K562 (cell line): ENCODE results near the gene FOSL2. TPM values are rescaled to one million over a fixed set of nuclear protein-coding genes. Genes with fewer than 3 reads are reported as not detected.

ENCODE experiments used
- ATAC-seq: fragments of 200-7000 bp; cut with Tn5 transposase; 3 replicates; pipeline ENCODE4 v1.9.1; 2020; ENCODE audit warnings: moderate library complexity
- BruUV-seq: library from RNA; stranded (reverse); fragments of 400-500 nt; replicated peaks from 2 replicates; lab custom pipeline; 2021; lab: Mats Ljungman, UMichigan
- CTCF ChIA-PET: fragments of 300-600 bp; formaldehyde crosslinking; extraction: SDS; loops from one replicate; lab custom pipeline; 2021; ENCODE audit warnings: low intra/inter-chr PET ratio; lab: Yijun Ruan, JAX
- POLR2A ChIA-PET: fragments of 300-600, 350-650 bp; sonication (Branson Sonifier 250); formaldehyde crosslinking; extraction: SDS; loops from one replicate; lab custom pipeline; 2021; ENCODE audit warnings: antibody characterized with exemption, inconsistent platforms; lab: Yijun Ruan, JAX
- DNase-seq, 4 experiments: peaks; one replicate each; pipeline versions ENCODE4 v3.0.0 to v3.0.0-alpha.2; 2011 to 2018; ENCODE audit warnings: low spot score in 3 of 4, mixed read lengths in 3 of 4; ENCODE audit errors: extremely low read depth in 1 of 4
- FAIRE-seq: peaks from 2 replicates; lab custom pipeline; 2011; peaks lifted over from hg19 to GRCh38; lab: Jason Lieb, UNC
- H2AFZ ChIP-seq: 2 replicates; pipeline ENCODE4 v1.6.0; 2011; ENCODE audit warnings: low read depth, low read length, control low read depth, inconsistent platforms
- H3K27ac ChIP-seq: fragments of 200-600 bp; 3 replicates; pipeline ENCODE4 v1.8.0; 2011; ENCODE audit warnings: low read depth, mild to moderate bottlenecking, control low read depth, inconsistent platforms, low read length, moderate library complexity, mixed read lengths; ENCODE audit errors: extremely low read depth
- H3K27me3 ChIP-seq, 2 experiments: fragments of 300-600 bp in 1 of 2; 2 replicates in 1 of 2; 3 replicates in 1 of 2; pipeline versions ENCODE4 v1.6.0 to v1.8.0; 2011; ENCODE audit warnings: inconsistent platforms in 2 of 2, low read length in 2 of 2, mild to moderate bottlenecking in 1 of 2, mixed read lengths in 1 of 2, moderate library complexity in 1 of 2; ENCODE audit not compliant: control insufficient read depth in 2 of 2, insufficient read depth in 2 of 2
- H3K36me3 ChIP-seq: fragments of 300-600 bp; 3 replicates; pipeline ENCODE4 v1.8.0; 2011; ENCODE audit warnings: mild to moderate bottlenecking, low read length, inconsistent platforms; ENCODE audit not compliant: control insufficient read depth, insufficient read depth
- H3K4me1 ChIP-seq, 2 experiments: fragments of 200-600 bp in 1 of 2; replicated peaks in 1 of 2; 2 replicates in 1 of 2; 3 replicates in 1 of 2; pipeline versions ENCODE4 v1.5.1 to v1.8.0; 2011; ENCODE audit warnings: inconsistent platforms in 2 of 2, low read length in 2 of 2, mild to moderate bottlenecking in 1 of 2, mixed read lengths in 1 of 2, moderate library complexity in 1 of 2; ENCODE audit not compliant: control insufficient read depth in 2 of 2, insufficient read depth in 2 of 2
- H3K4me2 ChIP-seq: 2 replicates; pipeline ENCODE4 v1.6.1; 2011; ENCODE audit warnings: low read length, control low read depth, inconsistent platforms, mixed read lengths; ENCODE audit not compliant: insufficient read depth
- H3K4me3 ChIP-seq: fragments of 200-600 bp; sonication (generic), shearing (Covaris generic); 2 replicates; pipeline ENCODE4 v1.5.1; 2016; ENCODE audit warnings: control low read depth, inconsistent platforms
- H3K79me2 ChIP-seq: fragments of 200-600 bp; 3 replicates; pipeline ENCODE4 v1.8.0; 2011; ENCODE audit warnings: low read length, inconsistent platforms; ENCODE audit not compliant: control insufficient read depth, insufficient read depth
- H3K9ac ChIP-seq, 2 experiments: 2 replicates each; pipeline versions ENCODE4 v1.6.0 to v1.6.1; 2011; ENCODE audit warnings: low read depth in 2 of 2, low read length in 2 of 2, control low read depth in 1 of 2, inconsistent platforms in 1 of 2, mild to moderate bottlenecking in 1 of 2, mixed read lengths in 1 of 2; ENCODE audit not compliant: insufficient read depth in 1 of 2
- H3K9me1 ChIP-seq: one replicate; pipeline ENCODE4 v1.6.0; 2011; ENCODE audit warnings: inconsistent platforms, mild to moderate bottlenecking, low read length, moderate library complexity; ENCODE audit not compliant: control insufficient read depth, insufficient read depth
- H3K9me3 ChIP-seq: replicated peaks from 2 replicates; pipeline ENCODE4 v1.5.1; 2011; ENCODE audit warnings: low read depth, low read length, inconsistent platforms; ENCODE audit not compliant: control insufficient read depth, insufficient read depth
- H4K20me1 ChIP-seq: replicated peaks from 2 replicates; pipeline ENCODE4 v1.6.1; 2011; ENCODE audit warnings: low read length, inconsistent platforms, mixed read lengths; ENCODE audit not compliant: control insufficient read depth, insufficient read depth
- CC2D1A ChIP-seq: fragments of 450-650 bp; IDR thresholded peaks from 2 replicates; pipeline ENCODE4 v1.6.1; 2017; ENCODE audit warnings: mild to moderate bottlenecking
- KAT7 ChIP-seq: sonication (generic); formaldehyde crosslinking; IDR thresholded peaks from 2 replicates; pipeline ENCODE4 v1.8.0; 2022; ENCODE audit warnings: missing genetic modification reagents, mild to moderate bottlenecking, borderline replicate concordance
- MAFG ChIP-seq: fragments of 450-650 bp; conservative IDR thresholded peaks from 2 replicates; pipeline ENCODE4 v1.6.1; 2016; ENCODE audit warnings: missing genetic modification characterization, missing compliant biosample characterization
- NCOA1 ChIP-seq: fragments of 450-650 bp; IDR thresholded peaks from 2 replicates; pipeline ENCODE4 v1.6.1; 2016; ENCODE audit warnings: low read depth
- RNF219 ChIP-seq: fragments of 250-450 bp; sonication (Bioruptor Pico); IDR thresholded peaks from 2 replicates; pipeline ENCODE4 v1.5.0; 2022; ENCODE audit warnings: mild to moderate bottlenecking
- TCF3 ChIP-seq: sonication (generic); formaldehyde crosslinking; IDR thresholded peaks from 2 replicates; pipeline ENCODE4 v1.4.0; 2020; ENCODE audit warnings: mild to moderate bottlenecking, missing genetic modification reagents
- ZNF140 ChIP-seq: fragments of 250-450 bp; sonication (Bioruptor Pico); IDR thresholded peaks from 2 replicates; pipeline ENCODE4 v1.8.0; 2021; ENCODE audit warnings: moderate library complexity, mild to moderate bottlenecking, inconsistent platforms
- ZNF445 ChIP-seq: fragments of 250-450 bp; sonication (Bioruptor Pico); IDR thresholded peaks from 2 replicates; pipeline ENCODE4 v1.4.0; 2020; ENCODE audit warnings: low read depth, mild to moderate bottlenecking, moderate library complexity
- ZNF644 ChIP-seq: fragments of 200-800 bp; sonication (Bioruptor generic); IDR thresholded peaks from 2 replicates; pipeline ENCODE4 v1.6.1; 2016; ENCODE audit warnings: low read depth, missing genetic modification characterization, missing compliant biosample characterization
- WGBS: fragments of 100-300 bp; shearing (Covaris generic); methylation state at CpG from one replicate; pipeline ENCODE4 v1.1.6; 2016; ENCODE audit warnings: low coverage, mixed read lengths; ENCODE audit not compliant: insufficient coverage; ENCODE audit errors: missing lambda C conversion rate; 5-methylcytosine and 5-hydroxymethylcytosine counted together
- in situ Hi-C: fragments of 300-500 bp; cut with MboI; formaldehyde crosslinking; loops from 4 replicates; pipeline ENCODE4 v1.15.0; 2018; ENCODE audit warnings: inconsistent platforms, mixed read lengths
- intact Hi-C: fragments of 100-400 bp; cut with micrococcal nuclease; formaldehyde crosslinking; loops from 2 replicates; pipeline ENCODE4 v1.14.2; 2022
- polyA plus RNA-seq, 8 experiments: library from polyadenylated mRNA; depleted of rRNA in 4 of 8; stranded (reverse) in 5 of 8; unstranded in 3 of 8; fragments of >200 nt; fragmentation: Nextera tagmentation in 2 of 8; fragmentation: Illumina TruSeq in 1 of 8; extraction: Ambion mirVana in 2 of 8; extraction: Trizol in 1 of 8; gene quantifications; 2 replicates each; pipeline versions ENCODE4 v1.2.1 to v1.2.3, GENCODE V29; 2011 to 2014; ENCODE audit warnings: inconsistent platforms in 1 of 8, missing spikeins in 1 of 8
- total RNA-seq, 7 experiments: library from RNA; depleted of rRNA in 6 of 7; stranded (reverse); fragments of >200 nt in 6 of 7; fragmentation: Illumina TruSeq in 2 of 7; extraction: Trizol in 2 of 7; gene quantifications; 2 replicates each; pipeline versions ENCODE4 v1.2.1 to v1.2.3, GENCODE V29; 2011 to 2021; ENCODE audit warnings: low replicate concordance in 1 of 7
- TF ChIP-seq, protein P1 (sequence below): fragments of 450-650 bp; IDR thresholded peaks from 2 replicates; pipeline ENCODE4 v1.6.1; 2016; ENCODE audit warnings: antibody characterized with exemption

The FOSL2 gene
- total and polyA plus RNA-seq, 9 of the 15 experiments (the other 6 are each of a cell fraction or from before 2014, with no cell fraction given), result 0.04 to 2.9 (median 0.80) TPM

- H3K27ac ChIP-seq, result no peak overlapping the region
- no TSS peak for BruUV-seq
- H3K4me3 ChIP-seq, result no peak overlapping the region
- no peak overlapping the region for H2AFZ ChIP-seq
- H3K9ac ChIP-seq, result no peak overlapping the region
- H3K9me3 ChIP-seq, result no peaks in the 10 kb centered on the region
- ChIA-PET CTCF (no interaction called here), POLR2A (no interaction called here)
- intact Hi-C loops, result loop anchor here (5.0 to 10.0 kb wide), 3 partner anchors 242 to 674 kb away; partner anchors contain the start of genes BABAM2 and RBKS
- WGBS, result 10% methylated on average over 11 of the region's 11 CpGs
- H4K20me1 ChIP-seq, result no peaks in the 10 kb centered on the region
- peaks cover 15 to 46% of the 10 kb centered on the region in 2 experiments for H3K27me3 ChIP-seq
- H3K9me1 ChIP-seq, result no peaks in the 10 kb centered on the region
- H3K36me3 ChIP-seq, result no peaks in the 10 kb centered on the region
- in situ Hi-C loops, result no loop called here
- TF ChIP-seq CC2D1A, result no peak
- TF ChIP-seq NCOA1, result no peak
- TF ChIP-seq, protein P1, sequence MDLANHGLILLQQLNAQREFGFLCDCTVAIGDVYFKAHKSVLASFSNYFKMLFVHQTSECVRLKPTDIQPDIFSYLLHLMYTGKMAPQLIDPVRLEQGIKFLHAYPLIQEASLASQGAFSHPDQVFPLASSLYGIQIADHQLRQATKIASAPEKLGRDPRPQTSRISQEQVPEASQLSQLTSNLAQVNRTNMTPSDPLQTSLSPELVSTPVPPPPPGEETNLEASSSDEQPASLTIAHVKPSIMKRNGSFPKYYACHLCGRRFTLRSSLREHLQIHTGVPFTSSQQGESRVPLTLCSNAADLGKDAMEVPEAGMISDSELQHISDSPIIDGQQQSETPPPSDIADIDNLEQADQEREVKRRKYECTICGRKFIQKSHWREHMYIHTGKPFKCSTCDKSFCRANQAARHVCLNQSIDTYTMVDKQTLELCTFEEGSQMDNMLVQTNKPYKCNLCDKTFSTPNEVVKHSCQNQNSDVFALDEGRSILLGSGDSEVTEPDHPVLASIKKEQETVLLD, result no peak
- no peak for TF ChIP-seq ZNF445
- no peak for TF ChIP-seq TCF3
- no peak for TF ChIP-seq ZNF644
- no peak for TF ChIP-seq KAT7
- TF ChIP-seq ZNF140, result no peak
- TF ChIP-seq RNF219 (CRISPR knock-in tag), result no peak
- no peak for TF ChIP-seq MAFG
- TF ChIP-seq, all 486 proteins: peak for 0
- H3K4me1 ChIP-seq, result peaks cover 0 to 3% of the 10 kb centered on the region in 2 experiments; a peak in 2 of 5 replicates
- no peak overlapping the region for H3K4me2 ChIP-seq
- no peak for FAIRE-seq
- H3K79me2 ChIP-seq, result no peaks in the 10 kb centered on the region
- ATAC-seq, result no peak
- no peak for DNase-seq
Observed at GRCh38 chr2:28399289-28399688, 6.6 kb downstream of the FOSL2 start.
